ENCODE results near the gene CRTC1. TPM values are rescaled to one million over a fixed set of nuclear protein-coding genes. Genes with fewer than 3 reads are reported as not detected.

CRTC1 gene
- total and polyA plus RNA-seq, 9 donors, result 4.3 to 18.7 (median 14.7) TPM

DNA sequence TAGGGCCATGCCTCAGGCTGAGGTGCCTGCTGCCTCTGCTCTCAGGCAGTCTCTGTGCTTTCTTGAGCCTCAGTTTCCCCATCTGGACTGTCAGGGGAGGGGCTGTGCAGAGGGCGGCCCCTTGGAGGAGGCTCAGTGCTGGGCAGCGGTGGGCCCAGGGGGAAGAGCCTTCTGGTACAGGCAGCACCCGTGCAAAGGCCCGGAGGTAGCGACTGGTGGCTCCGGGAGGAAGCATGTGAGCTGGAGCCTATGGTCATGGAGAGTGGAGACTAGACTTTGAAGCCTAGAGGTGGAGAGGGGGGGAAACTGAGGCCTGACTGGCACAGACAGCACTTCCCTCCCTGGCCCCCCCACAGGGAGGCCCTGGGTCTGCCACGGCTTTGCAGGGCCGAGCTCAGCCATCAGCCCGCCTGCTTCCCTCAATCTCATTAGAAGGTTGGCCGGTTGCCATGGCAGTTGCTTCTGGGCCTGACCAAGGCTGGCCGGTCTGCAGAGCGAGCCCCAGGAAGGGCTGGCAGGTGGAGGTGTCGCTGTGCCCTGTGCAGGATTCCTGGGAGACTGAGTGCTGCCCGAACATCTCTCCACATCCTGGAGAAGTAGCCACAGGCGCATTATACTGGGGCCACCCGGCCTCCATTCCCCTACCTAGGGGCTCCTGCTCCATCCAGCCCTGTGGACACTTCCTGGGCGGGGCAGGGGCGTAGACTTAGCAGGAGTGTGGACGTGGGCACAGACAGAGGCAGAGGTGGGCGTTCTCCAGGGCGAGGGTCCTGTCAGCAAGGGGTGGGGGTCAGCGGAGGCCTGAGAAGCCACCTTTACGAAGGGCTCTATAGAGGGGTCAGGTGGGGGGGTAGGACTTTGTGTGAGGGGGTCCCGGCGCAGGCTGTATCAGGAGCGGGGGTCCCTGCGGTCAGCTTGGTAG, 53.2 kb downstream of the CRTC1 start:
- Histone ChIP-seq H3K9me3 (replicated peaks; ENCODE audit: control insufficient read depth, low read depth, low read length) (no peaks in the 10 kb centered on the region), H3K27ac (ENCODE audit: low read length) (no peak overlapping the region), H3K4me3 (ENCODE audit: low read length) (no peak overlapping the region), H3K4me1 (ENCODE audit: control insufficient read depth, insufficient read depth, low read length) (peaks cover 57% of the 10 kb centered on the region), H3K27me3 (ENCODE audit: control insufficient read depth, insufficient read depth, low read length) (no peaks in the 10 kb centered on the region), H3K36me3 (ENCODE audit: control insufficient read depth, insufficient read depth, low read length) (no peaks in the 10 kb centered on the region)
- WGBS (ENCODE audit: insufficient coverage), result 71% methylated on average over 20 of the region's 27 CpGs
- peak; percentile 72 for DNase-seq

GRCh38 chr19:18737337-18737953, 54.0 kb downstream of the CRTC1 start:
- no peaks in the 10 kb centered on the region for H3K27me3 ChIP-seq (ENCODE audit: control insufficient read depth, insufficient read depth, low read length)
- H3K4me1 ChIP-seq (ENCODE audit: control insufficient read depth, insufficient read depth, low read length), result peaks cover 64% of the 10 kb centered on the region
- 47% methylated on average over 6 of the region's 10 CpGs for WGBS (ENCODE audit: insufficient coverage)
- no peaks in the 10 kb centered on the region for H3K9me3 ChIP-seq (replicated peaks; ENCODE audit: control insufficient read depth, low read depth, low read length)
- H3K36me3 ChIP-seq (ENCODE audit: control insufficient read depth, insufficient read depth, low read length), result no peaks in the 10 kb centered on the region
- no peak for DNase-seq
- no peak overlapping the region for H3K4me3 ChIP-seq (ENCODE audit: low read length)
- H3K27ac ChIP-seq (ENCODE audit: low read length), result no peak overlapping the region

GRCh38 chr19:18737954-18738351, 54.5 kb downstream of the CRTC1 start:
- peaks cover 68% of the 10 kb centered on the region for H3K4me1 ChIP-seq (ENCODE audit: control insufficient read depth, insufficient read depth, low read length)
- no peak overlapping the region for H3K4me3 ChIP-seq (ENCODE audit: low read length)

DNA sequence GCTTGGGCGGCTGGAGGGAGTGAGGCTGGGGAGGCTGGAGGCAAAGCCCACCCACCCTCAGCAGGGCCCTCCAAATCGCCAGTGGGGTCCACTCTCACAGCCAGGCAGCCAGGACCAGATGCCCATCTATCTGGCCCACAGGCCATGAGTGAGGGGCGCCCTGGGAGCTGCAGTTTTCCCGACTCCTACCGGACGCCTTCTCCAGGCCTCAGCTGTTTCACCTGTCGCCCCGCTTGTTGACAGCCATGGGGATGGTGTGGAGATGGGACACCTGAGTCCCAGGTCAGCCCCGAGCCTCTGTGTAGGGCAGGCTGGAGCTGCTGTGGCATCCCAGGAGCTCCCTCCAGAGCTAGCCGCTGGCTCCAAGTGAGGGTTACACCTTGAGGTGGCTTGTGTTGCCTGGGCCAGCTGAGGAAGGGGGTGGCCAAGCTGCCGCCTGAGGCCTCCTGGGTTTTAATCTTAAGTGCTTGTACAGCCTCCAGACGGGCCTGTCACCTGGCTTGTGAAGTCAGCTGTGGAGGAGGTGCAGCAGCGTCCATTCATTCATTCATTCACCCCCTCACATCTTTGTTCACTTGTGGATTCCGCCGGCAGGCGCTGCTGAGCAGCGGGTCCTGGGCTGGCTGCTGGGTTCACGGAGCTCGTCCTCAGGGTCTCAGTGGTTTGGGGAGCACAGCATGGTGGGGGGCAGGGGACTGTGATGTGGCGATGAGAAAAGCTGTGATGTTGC, 55.6 kb downstream of the CRTC1 start:
- Histone ChIP-seq H3K27ac (ENCODE audit: low read length) (no peak overlapping the region), H3K36me3 (ENCODE audit: control insufficient read depth, insufficient read depth, low read length) (no peaks in the 10 kb centered on the region), H3K4me3 (ENCODE audit: low read length) (no peak overlapping the region), H3K4me1 (ENCODE audit: control insufficient read depth, insufficient read depth, low read length) (peaks cover 69% of the 10 kb centered on the region), H3K9me3 (replicated peaks; ENCODE audit: control insufficient read depth, low read depth, low read length) (no peaks in the 10 kb centered on the region), H3K27me3 (ENCODE audit: control insufficient read depth, insufficient read depth, low read length) (no peaks in the 10 kb centered on the region)
- WGBS (ENCODE audit: insufficient coverage), result 87% methylated on average over 16 of the region's 20 CpGs
- no peak for DNase-seq

More at GRCh38 chr19:18737954-18738351, 54.5 kb downstream of the CRTC1 start:
- Histone ChIP-seq H3K27ac (ENCODE audit: low read length) (no peak overlapping the region), H3K27me3 (ENCODE audit: control insufficient read depth, insufficient read depth, low read length) (no peaks in the 10 kb centered on the region), H3K36me3 (ENCODE audit: control insufficient read depth, insufficient read depth, low read length) (no peaks in the 10 kb centered on the region), H3K9me3 (replicated peaks; ENCODE audit: control insufficient read depth, low read depth, low read length) (no peaks in the 10 kb centered on the region)
- no peak for DNase-seq
- WGBS (ENCODE audit: insufficient coverage), result 80% methylated on average over 1 of the region's 1 CpG

DNA sequence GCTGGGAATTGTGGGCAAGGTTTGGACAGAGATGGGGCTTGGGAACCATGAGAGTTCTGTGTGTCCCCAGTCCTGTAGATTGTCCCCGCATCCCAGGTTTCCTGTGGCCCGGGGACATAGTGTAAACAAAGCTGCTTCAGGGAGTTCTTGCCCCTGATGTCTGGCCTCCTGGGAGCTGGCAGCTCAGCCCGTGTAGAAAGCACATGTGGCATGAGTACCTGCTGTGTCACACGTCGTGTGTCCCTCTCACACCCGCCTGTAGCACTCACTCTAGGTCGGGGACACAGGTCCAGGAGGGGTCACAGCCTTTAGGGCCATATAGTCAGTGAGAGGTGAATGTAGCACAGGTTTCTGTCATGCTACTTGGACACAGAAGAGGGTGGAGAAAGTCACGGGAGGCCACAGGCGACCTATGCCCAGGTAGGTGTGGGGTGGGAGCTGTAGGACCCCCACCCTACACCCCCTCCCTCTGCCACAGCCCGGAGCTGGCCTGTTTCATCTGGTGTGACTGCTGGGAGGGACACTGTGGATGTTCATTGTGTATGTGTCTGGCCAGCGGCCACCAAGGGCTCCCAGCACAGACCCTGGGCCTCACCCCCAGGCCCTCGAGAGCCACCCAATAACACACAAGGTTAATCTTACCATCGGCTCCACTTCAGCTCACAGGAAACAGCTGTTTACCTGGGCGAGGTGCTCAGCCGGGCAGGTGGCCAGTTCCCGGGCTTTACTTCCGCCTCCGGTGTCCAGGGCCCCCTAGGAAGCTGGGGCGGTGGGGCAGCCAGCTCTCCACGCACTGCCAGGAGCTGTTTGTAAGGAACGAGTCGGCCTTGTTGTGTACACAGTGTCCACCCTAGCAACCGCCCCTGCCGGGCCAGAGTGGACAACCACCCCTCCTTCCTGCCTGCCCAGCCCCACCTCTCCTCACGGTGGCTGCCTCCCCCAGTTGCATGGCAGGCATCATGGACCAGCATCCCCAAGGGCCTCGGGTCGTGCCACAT, 57.9 kb downstream of the CRTC1 start:
- DNase-seq, result peak; percentile 81
- H3K27ac ChIP-seq (ENCODE audit: low read length), result peak overlapping the region; percentile 67
- H3K4me3 ChIP-seq (ENCODE audit: low read length), result no peak overlapping the region
- H3K9me3 ChIP-seq (replicated peaks; ENCODE audit: control insufficient read depth, low read depth, low read length), result no peaks in the 10 kb centered on the region
- 47% methylated on average over 23 of the region's 27 CpGs for WGBS (ENCODE audit: insufficient coverage)
- H3K27me3 ChIP-seq (ENCODE audit: control insufficient read depth, insufficient read depth, low read length), result no peaks in the 10 kb centered on the region
- H3K4me1 ChIP-seq (ENCODE audit: control insufficient read depth, insufficient read depth, low read length), result peaks cover 70% of the 10 kb centered on the region
- no peaks in the 10 kb centered on the region for H3K36me3 ChIP-seq (ENCODE audit: control insufficient read depth, insufficient read depth, low read length)

GRCh38 chr19:18742324-18742723, 58.8 kb downstream of the CRTC1 start:
- Histone ChIP-seq H3K27ac (ENCODE audit: low read length) (peak overlapping the region; percentile 67), H3K4me1 (ENCODE audit: control insufficient read depth, insufficient read depth, low read length) (peaks cover 70% of the 10 kb centered on the region), H3K27me3 (ENCODE audit: control insufficient read depth, insufficient read depth, low read length) (no peaks in the 10 kb centered on the region), H3K4me3 (ENCODE audit: low read length) (no peak overlapping the region), H3K9me3 (replicated peaks; ENCODE audit: control insufficient read depth, low read depth, low read length) (no peaks in the 10 kb centered on the region), H3K36me3 (ENCODE audit: control insufficient read depth, insufficient read depth, low read length) (no peaks in the 10 kb centered on the region)
- DNase-seq, result peak; percentile 33
- 42% methylated on average over 14 of the region's 14 CpGs for WGBS (ENCODE audit: insufficient coverage)

DNA sequence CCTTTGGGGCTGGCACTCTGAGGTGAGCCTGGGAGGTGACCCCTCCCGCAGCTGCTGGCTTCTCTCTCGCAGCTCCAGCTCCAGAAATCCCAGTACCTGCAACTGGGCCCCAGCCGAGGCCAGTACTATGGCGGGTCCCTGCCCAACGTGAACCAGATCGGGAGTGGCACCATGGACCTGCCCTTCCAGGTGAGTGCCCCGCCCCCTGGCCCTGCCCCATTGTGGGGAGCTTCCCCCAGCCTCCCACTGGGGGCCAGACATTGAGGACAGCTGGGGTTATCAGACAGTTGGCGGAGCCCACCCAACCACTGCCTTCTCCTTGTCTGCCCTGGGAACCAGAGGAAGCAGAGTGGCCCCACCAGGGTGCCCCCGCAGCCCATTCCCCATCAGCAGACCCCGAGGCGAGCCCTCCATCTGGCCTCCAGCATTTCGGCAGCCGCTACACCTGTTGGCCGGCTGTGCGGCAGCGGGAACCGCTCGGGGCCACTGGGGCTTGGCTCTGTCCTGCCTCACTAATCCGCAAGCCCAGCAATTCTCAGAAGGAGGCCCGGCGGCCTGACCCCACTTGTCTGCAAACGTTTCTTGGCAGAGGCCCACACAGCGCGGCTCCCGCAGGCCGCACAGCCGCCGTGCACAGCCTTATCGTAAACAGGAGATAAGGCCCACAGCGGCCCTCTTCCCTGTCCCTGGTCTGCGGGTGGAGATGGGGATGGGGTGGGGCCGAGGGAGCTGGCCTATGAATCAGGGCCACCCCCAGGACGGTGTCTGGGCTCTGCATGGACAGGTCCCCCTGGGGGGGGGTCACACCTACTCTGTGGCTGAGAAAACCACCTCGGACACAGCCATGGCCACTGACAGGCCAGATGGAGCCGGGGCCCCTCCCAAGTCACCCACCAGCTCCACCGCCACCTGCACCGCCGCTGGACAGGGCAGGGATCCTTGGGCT, 59.6 kb downstream of the CRTC1 start:
- peaks cover 70% of the 10 kb centered on the region for H3K4me1 ChIP-seq (ENCODE audit: control insufficient read depth, insufficient read depth, low read length)
- 33% methylated on average over 35 of the region's 38 CpGs for WGBS (ENCODE audit: insufficient coverage)
- DNase-seq, result peak; percentile 83

GRCh38 chr19:18743784-18744418, 60.4 kb downstream of the CRTC1 start:
- Histone ChIP-seq H3K27ac (ENCODE audit: low read length) (no peak overlapping the region), H3K4me1 (ENCODE audit: control insufficient read depth, insufficient read depth, low read length) (peaks cover 70% of the 10 kb centered on the region), H3K4me3 (ENCODE audit: low read length) (no peak overlapping the region), H3K36me3 (ENCODE audit: control insufficient read depth, insufficient read depth, low read length) (no peaks in the 10 kb centered on the region), H3K27me3 (ENCODE audit: control insufficient read depth, insufficient read depth, low read length) (no peaks in the 10 kb centered on the region), H3K9me3 (replicated peaks; ENCODE audit: control insufficient read depth, low read depth, low read length) (no peaks in the 10 kb centered on the region)
- DNase-seq, result peak; percentile 27
- WGBS (ENCODE audit: insufficient coverage), result 64% methylated on average over 34 of the region's 36 CpGs

More for the DNA sequence above, 59.6 kb downstream of the CRTC1 start:
- Histone ChIP-seq H3K9me3 (replicated peaks; ENCODE audit: control insufficient read depth, low read depth, low read length) (no peaks in the 10 kb centered on the region), H3K4me3 (ENCODE audit: low read length) (no peak overlapping the region), H3K27ac (ENCODE audit: low read length) (no peak overlapping the region), H3K36me3 (ENCODE audit: control insufficient read depth, insufficient read depth, low read length) (no peaks in the 10 kb centered on the region), H3K27me3 (ENCODE audit: control insufficient read depth, insufficient read depth, low read length) (no peaks in the 10 kb centered on the region)
